Endothelial cell of umbilical vein (primary cell): ENCODE results near the gene COPS4. TPM values are rescaled to one million over a fixed set of nuclear protein-coding genes. Genes with fewer than 3 reads are reported as not detected.
A peak's percentile ranks its signal among the peaks of the same experiment; 100 is the strongest.

Experiments
- BruUV-seq: library from RNA; stranded (reverse); fragments of 400-500 nt; replicated peaks from 2 replicates; lab custom pipeline; 2021; lab: Mats Ljungman, UMichigan
- CTCF ChIA-PET: fragments of 300-600, 350-600 bp; sonication (Branson Sonifier 250); formaldehyde crosslinking; loops from one replicate; lab custom pipeline; 2021; ENCODE audit warnings: antibody characterized with exemption, inconsistent platforms; lab: Charles Lee
- POLR2A ChIA-PET: fragments of 300-600, 350-600 bp; sonication (Branson Sonifier 250); formaldehyde crosslinking; loops from one replicate; lab custom pipeline; 2021; ENCODE audit warnings: antibody characterized with exemption, inconsistent platforms; lab: Charles Lee
- DNase-seq: peaks from one replicate; pipeline ENCODE4 v3.0.0-alpha.2; 2011; ENCODE audit warnings: low read depth, low spot score
- FAIRE-seq: peaks from 2 replicates; lab custom pipeline; 2011; peaks lifted over from hg19 to GRCh38; lab: Jason Lieb, UNC
- H2AFZ ChIP-seq: 2 replicates; pipeline ENCODE4 v1.6.0; 2012; ENCODE audit warnings: low read depth, low read length, control low read depth, inconsistent platforms
- H3K27ac ChIP-seq: 2 replicates; pipeline ENCODE4 v1.5.1; 2011; ENCODE audit warnings: low read depth, mild to moderate bottlenecking, control low read depth, low read length, moderate library complexity; ENCODE audit not compliant: insufficient read depth
- H3K27me3 ChIP-seq, 2 experiments: 2 replicates each; pipeline versions ENCODE4 v1.6.0 to v1.6.1; 2011; ENCODE audit warnings: low read length in 2 of 2, mixed read lengths in 1 of 2; ENCODE audit not compliant: control insufficient read depth in 2 of 2, insufficient read depth in 2 of 2
- H3K36me3 ChIP-seq, 2 experiments: 2 replicates in 1 of 2; 3 replicates in 1 of 2; pipeline ENCODE4 v1.5.1; 2011; ENCODE audit warnings: low read length in 2 of 2, mild to moderate bottlenecking in 1 of 2, moderate library complexity in 1 of 2; ENCODE audit not compliant: control insufficient read depth in 2 of 2, insufficient read depth in 2 of 2; ENCODE audit errors: extremely low read depth in 1 of 2
- H3K4me1 ChIP-seq: 3 replicates; pipeline ENCODE4 v1.5.1; 2011; ENCODE audit warnings: mild to moderate bottlenecking, low read length; ENCODE audit not compliant: control insufficient read depth, insufficient read depth; ENCODE audit errors: extremely low read depth
- H3K4me2 ChIP-seq: 2 replicates; pipeline ENCODE4 v1.6.1; 2011; ENCODE audit warnings: low read length, control low read depth, mixed read lengths; ENCODE audit not compliant: insufficient read depth
- H3K4me3 ChIP-seq, 3 experiments: fragments of 200-600 bp in 1 of 3; sonication (generic), shearing (Covaris generic) in 1 of 3; replicated peaks in 1 of 3; 2 replicates each; pipeline ENCODE4 v1.5.1; 2011 to 2016; ENCODE audit warnings: control low read depth in 3 of 3, low read length in 3 of 3, mild to moderate bottlenecking in 2 of 3, inconsistent platforms in 1 of 3, low read depth in 1 of 3, moderate library complexity in 1 of 3; ENCODE audit not compliant: insufficient read depth in 1 of 3
- H3K79me2 ChIP-seq: 2 replicates; pipeline ENCODE4 v1.6.0; 2012; ENCODE audit warnings: low read length, inconsistent platforms; ENCODE audit not compliant: control insufficient read depth, insufficient read depth
- H3K9ac ChIP-seq: replicated peaks from 2 replicates; pipeline ENCODE3; 2011; ENCODE audit warnings: low read length, control low read depth; ENCODE audit not compliant: insufficient read depth; ENCODE audit errors: extremely low read depth
- H3K9me1 ChIP-seq: replicated peaks from 3 replicates; pipeline ENCODE4 v1.6.0; 2011; ENCODE audit warnings: mild to moderate bottlenecking, low read length; ENCODE audit not compliant: control insufficient read depth, insufficient read depth; ENCODE audit errors: extremely low read depth
- H3K9me3 ChIP-seq: replicated peaks from 2 replicates; pipeline ENCODE4 v1.5.1; 2012; ENCODE audit warnings: low read length, inconsistent platforms; ENCODE audit not compliant: control insufficient read depth, insufficient read depth
- H4K20me1 ChIP-seq: replicated peaks from 2 replicates; pipeline ENCODE3; 2011; ENCODE audit warnings: mild to moderate bottlenecking, low read length; ENCODE audit not compliant: control insufficient read depth, insufficient read depth; ENCODE audit errors: extremely low read depth
- EZH2 ChIP-seq: IDR thresholded peaks from 2 replicates; pipeline ENCODE4 v1.6.1; 2012; ENCODE audit warnings: borderline replicate concordance, low read depth, mild to moderate bottlenecking, moderate library complexity, low read length, inconsistent platforms; ENCODE audit not compliant: severe bottlenecking
- FOS ChIP-seq: IDR thresholded peaks from 2 replicates; pipeline ENCODE4 v1.6.1; 2011; ENCODE audit warnings: mild to moderate bottlenecking, low read length, moderate library complexity, borderline replicate concordance; ENCODE audit not compliant: insufficient read depth
- GATA2 ChIP-seq: IDR thresholded peaks from 2 replicates; pipeline ENCODE4 v1.7.0; 2011; ENCODE audit warnings: low read depth, mild to moderate bottlenecking, moderate library complexity, mixed read lengths, low read length; ENCODE audit not compliant: insufficient read length, insufficient read depth
- JUN ChIP-seq: IDR thresholded peaks from 2 replicates; pipeline ENCODE4 v1.6.1; 2011; ENCODE audit warnings: borderline replicate concordance, low read depth; ENCODE audit not compliant: insufficient read length, insufficient read depth
- MYC ChIP-seq: IDR thresholded peaks from one replicate; pipeline ENCODE4 v1.6.1; 2011; ENCODE audit warnings: mild to moderate bottlenecking, low read depth, low read length
- POLR2A ChIP-seq: IDR thresholded peaks from 2 replicates; pipeline ENCODE4 v1.6.1; 2012; ENCODE audit warnings: low read depth, mild to moderate bottlenecking, control low read depth, low read length
- POLR2AphosphoS5 ChIP-seq: IDR thresholded peaks from 2 replicates; pipeline ENCODE4 v1.6.1; 2012; ENCODE audit warnings: low read depth, mild to moderate bottlenecking, control low read depth, low read length, moderate library complexity; ENCODE audit not compliant: insufficient read depth
- dilution Hi-C: fragments of 300-500 bp; cut with MboI; formaldehyde crosslinking; loops from one replicate; pipeline ENCODE4 v1.15.0; 2019; ENCODE audit warnings: low sequenced_read_pairs; ENCODE audit not compliant: extremely low pct_ligation_motif_present
- intact Hi-C: fragments of 100-400 bp; cut with micrococcal nuclease; formaldehyde crosslinking; loops from one replicate; pipeline ENCODE4 v1.10.0; 2022
- polyA plus RNA-seq, 4 experiments: library from polyadenylated mRNA; depleted of rRNA in 3 of 4; stranded (reverse) in 3 of 4; unstranded in 1 of 4; fragments of >200 nt; gene quantifications; 2 replicates each; pipeline versions ENCODE4 v1.2.1 to v1.2.3, GENCODE V29; 2011 to 2012; ENCODE audit warnings: missing spikeins in 1 of 4
- total RNA-seq: library from RNA; stranded (reverse); gene quantifications from 2 replicates; pipeline ENCODE4 v1.2.3, GENCODE V29; 2021
- TF ChIP-seq, protein P1 (sequence below): IDR thresholded peaks from 2 replicates; pipeline ENCODE4 v1.6.1; 2011; ENCODE audit not compliant: insufficient read depth, insufficient read length
- TF ChIP-seq, protein P2 (sequence below), 2 donors: IDR thresholded peaks; 1 replicate in 1 of 2; 2 replicates in 1 of 2; pipeline ENCODE4 v1.5.1; 2011; ENCODE audit warnings: low read length in 2 of 2, mild to moderate bottlenecking in 2 of 2, moderate library complexity in 2 of 2, control low read depth in 1 of 2, inconsistent platforms in 1 of 2, low read depth in 1 of 2; ENCODE audit not compliant: insufficient read depth in 1 of 2; ENCODE audit errors: extremely low read depth in 1 of 2

Gene COPS4
- total and polyA plus RNA-seq, 2 donors (not counting 3 experiments of a cell fraction or from before 2014, with no cell fraction given): 29.8 to 53.0 TPM

- intact Hi-C loops: no loop called here
- DNase-seq (no peak), FAIRE-seq (no peak)
- BruUV-seq: no TSS peak
- Histone ChIP-seq H3K27ac (no peak within 1 kb of the TSS), H4K20me1 (no peaks in the 10 kb centered on the region), H2AFZ (peak within 1 kb of the TSS; percentile 75), H3K79me2 (no peaks in the 10 kb centered on the region), H3K4me3 (no peak within 1 kb of the TSS), H3K9me1 (no peaks in the 10 kb centered on the region), H3K27me3 (no peaks in the 10 kb centered on the region), H3K9me3 (no peaks in the 10 kb centered on the region), H3K36me3 (no peaks in the 10 kb centered on the region), H3K9ac (no peak within 1 kb of the TSS), H3K4me2 (no peak within 1 kb of the TSS), H3K4me1 (peaks cover 9% of the 10 kb centered on the region)
- ChIA-PET CTCF (interaction anchor here (0.7 to 1.6 kb wide), 6 partner anchors 9 to 146 kb away, joined by 3 to 6 read pairs (median 3); no protein-coding TSS in a partner anchor), POLR2A (no interaction called here)
- dilution Hi-C loops: no loop called here
- TF ChIP-seq, protein P1, sequence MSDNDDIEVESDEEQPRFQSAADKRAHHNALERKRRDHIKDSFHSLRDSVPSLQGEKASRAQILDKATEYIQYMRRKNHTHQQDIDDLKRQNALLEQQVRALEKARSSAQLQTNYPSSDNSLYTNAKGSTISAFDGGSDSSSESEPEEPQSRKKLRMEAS: no peak
- TF ChIP-seq POLR2AphosphoS5 (no peak), MYC (no peak)
These were observed 79.6 kb downstream of the COPS4 start, which contains the start of gene PLAC8 for GRCh38 chr4:83114576-83114975. TSS of gene PLAC8 (minus strand) at chr4:83114729. CDS start at chr4:83107921, 6,808 bp downstream.

GRCh38 chr4:83115000-83115399 lies 80.0 kb downstream of the COPS4 start:
- Histone ChIP-seq H2AFZ (peak overlapping the region; percentile 75), H3K9me3 (no peaks in the 10 kb centered on the region), H4K20me1 (no peaks in the 10 kb centered on the region), H3K4me2 (no peak overlapping the region), H3K79me2 (no peaks in the 10 kb centered on the region), H3K27me3 (no peaks in the 10 kb centered on the region), H3K9ac (no peak overlapping the region), H3K4me1 (peaks cover 9% of the 10 kb centered on the region), H3K4me3 (no peak overlapping the region), H3K27ac (no peak overlapping the region), H3K9me1 (no peaks in the 10 kb centered on the region), H3K36me3 (no peaks in the 10 kb centered on the region)
- no peak for FAIRE-seq
- POLR2A ChIA-PET: no interaction called here
- CTCF ChIA-PET: interaction anchor here (0.9 to 1.6 kb wide), 5 partner anchors 9 to 145 kb away, joined by 3 to 5 read pairs (median 3); no protein-coding TSS in a partner anchor
- no peak for DNase-seq
- TF ChIP-seq GATA2 (no peak), EZH2 (no peak), MYC (no peak), POLR2A (no peak), JUN (no peak), FOS (no peak)
- TF ChIP-seq, protein P1: no peak
- TF ChIP-seq, protein P2, sequence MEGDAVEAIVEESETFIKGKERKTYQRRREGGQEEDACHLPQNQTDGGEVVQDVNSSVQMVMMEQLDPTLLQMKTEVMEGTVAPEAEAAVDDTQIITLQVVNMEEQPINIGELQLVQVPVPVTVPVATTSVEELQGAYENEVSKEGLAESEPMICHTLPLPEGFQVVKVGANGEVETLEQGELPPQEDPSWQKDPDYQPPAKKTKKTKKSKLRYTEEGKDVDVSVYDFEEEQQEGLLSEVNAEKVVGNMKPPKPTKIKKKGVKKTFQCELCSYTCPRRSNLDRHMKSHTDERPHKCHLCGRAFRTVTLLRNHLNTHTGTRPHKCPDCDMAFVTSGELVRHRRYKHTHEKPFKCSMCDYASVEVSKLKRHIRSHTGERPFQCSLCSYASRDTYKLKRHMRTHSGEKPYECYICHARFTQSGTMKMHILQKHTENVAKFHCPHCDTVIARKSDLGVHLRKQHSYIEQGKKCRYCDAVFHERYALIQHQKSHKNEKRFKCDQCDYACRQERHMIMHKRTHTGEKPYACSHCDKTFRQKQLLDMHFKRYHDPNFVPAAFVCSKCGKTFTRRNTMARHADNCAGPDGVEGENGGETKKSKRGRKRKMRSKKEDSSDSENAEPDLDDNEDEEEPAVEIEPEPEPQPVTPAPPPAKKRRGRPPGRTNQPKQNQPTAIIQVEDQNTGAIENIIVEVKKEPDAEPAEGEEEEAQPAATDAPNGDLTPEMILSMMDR (IDR thresholded peaks at IDR 0.05; ENCODE audit: extremely low read depth in 1 of 2, insufficient read depth in 1 of 2, low read depth in 1 of 2, low read length in 2 of 2): no peak
- BruUV-seq: no TSS peak
- intact Hi-C loops: no loop called here
- dilution Hi-C loops: no loop called here
